ENCODE measurements around the gene TMEM109. TPM values are rescaled to one million over a fixed set of nuclear protein-coding genes. Genes with fewer than 3 reads are reported as not detected.

TMEM109 gene
- total RNA-seq, 4 donors from 2014 or later = 61.9 to 105 (median 96.0) TPM

DNA sequence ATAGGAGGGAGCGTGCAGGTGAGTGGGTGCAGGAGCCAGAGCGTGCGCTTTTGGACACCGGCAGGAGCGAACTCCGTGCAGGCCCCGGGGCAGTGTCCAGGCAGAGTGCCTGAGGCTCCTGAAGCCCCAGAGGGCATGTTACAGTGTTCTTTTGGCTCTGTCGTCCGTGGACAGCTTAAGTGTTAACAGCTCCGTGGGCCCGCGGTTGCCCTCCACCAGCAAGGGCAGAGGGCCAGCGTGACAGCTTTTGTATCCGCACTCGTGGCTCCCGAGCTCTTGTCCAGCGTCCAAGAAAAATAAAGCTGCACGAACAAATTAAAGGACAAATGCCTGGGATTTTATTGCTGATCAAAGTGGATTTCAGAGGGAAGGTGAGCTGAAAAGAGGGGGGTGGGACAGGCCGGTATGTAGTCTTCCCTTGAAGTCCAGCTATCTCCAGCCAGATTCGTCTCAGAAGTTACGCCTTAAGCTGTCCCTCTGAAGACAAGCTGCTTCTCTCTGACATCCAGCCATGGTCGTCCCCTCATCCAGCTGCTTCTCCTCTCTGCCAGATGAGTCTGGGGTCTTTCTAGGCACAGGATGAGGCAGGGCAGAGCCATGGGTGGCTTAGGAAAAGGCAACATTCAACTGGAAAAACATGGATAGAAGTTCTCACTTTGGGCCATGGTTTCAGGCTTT is 968 bp upstream of the TMEM109 start:
- Histone ChIP-seq H3K27ac (peak overlapping the region; percentile 73 to 93 (median 86)), H3K36me3 (no peaks in the 10 kb centered on the region), H3K9me3 (no peaks in the 10 kb centered on the region), H3K27me3 (no peaks in the 10 kb centered on the region), H3K4me1 (peaks cover 24 to 41% of the 10 kb centered on the region in 2 donors), H3K4me3 (replicated peaks in 1 of 3) (no peak overlapping the region)
- TF ChIP-seq POLR2A (IDR thresholded peaks at IDR 0.05) = no peak
- TF ChIP-seq, protein P1, sequence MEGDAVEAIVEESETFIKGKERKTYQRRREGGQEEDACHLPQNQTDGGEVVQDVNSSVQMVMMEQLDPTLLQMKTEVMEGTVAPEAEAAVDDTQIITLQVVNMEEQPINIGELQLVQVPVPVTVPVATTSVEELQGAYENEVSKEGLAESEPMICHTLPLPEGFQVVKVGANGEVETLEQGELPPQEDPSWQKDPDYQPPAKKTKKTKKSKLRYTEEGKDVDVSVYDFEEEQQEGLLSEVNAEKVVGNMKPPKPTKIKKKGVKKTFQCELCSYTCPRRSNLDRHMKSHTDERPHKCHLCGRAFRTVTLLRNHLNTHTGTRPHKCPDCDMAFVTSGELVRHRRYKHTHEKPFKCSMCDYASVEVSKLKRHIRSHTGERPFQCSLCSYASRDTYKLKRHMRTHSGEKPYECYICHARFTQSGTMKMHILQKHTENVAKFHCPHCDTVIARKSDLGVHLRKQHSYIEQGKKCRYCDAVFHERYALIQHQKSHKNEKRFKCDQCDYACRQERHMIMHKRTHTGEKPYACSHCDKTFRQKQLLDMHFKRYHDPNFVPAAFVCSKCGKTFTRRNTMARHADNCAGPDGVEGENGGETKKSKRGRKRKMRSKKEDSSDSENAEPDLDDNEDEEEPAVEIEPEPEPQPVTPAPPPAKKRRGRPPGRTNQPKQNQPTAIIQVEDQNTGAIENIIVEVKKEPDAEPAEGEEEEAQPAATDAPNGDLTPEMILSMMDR (IDR thresholded peaks at IDR 0.05) = no peak
- DNase-seq = peak; percentile 69 to 75
- WGBS, 2 donors = 32 to 35% methylated on average over 19 to 21 of the region's 22 CpGs
- intact Hi-C loops (cut with DNase I) = loop anchor here (10.0 kb wide), 1 partner anchor 252 kb away; the partner anchor contains the start of gene VPS37C

DNA sequence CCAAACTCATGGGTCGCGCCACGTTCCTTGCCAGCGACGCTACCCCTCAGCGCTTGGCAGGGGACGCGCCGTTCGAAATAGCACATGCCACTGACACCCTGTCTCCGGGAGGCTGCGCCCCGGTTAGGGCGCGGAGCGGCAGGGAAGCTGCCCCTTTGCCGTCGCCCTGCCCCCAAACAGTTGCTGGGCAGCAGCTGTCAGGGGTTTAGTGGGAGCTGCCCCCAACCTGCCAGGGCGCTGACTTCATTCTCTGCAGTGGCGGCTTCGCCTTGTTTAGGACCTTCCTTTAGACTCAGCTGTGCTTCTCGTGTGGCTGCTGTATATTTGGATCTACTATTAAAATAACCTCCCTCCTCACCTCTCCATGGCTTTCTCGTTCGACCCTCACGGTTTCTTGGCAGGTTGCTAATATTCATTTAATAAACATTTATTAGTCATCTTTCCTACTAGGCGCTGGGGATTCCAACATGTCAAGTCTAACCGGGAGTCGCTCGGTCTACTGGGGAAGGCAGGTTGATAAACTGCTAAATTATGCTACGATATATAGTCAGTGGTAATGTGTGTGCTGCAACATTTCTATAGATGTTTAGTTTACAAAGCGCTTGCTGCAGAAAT is 782 bp downstream of the TMEM109 start:
- peak; percentile 42 to 48 for DNase-seq
- 3 to 7% methylated on average over 13 of the region's 31 CpGs for WGBS, 2 donors

DNA sequence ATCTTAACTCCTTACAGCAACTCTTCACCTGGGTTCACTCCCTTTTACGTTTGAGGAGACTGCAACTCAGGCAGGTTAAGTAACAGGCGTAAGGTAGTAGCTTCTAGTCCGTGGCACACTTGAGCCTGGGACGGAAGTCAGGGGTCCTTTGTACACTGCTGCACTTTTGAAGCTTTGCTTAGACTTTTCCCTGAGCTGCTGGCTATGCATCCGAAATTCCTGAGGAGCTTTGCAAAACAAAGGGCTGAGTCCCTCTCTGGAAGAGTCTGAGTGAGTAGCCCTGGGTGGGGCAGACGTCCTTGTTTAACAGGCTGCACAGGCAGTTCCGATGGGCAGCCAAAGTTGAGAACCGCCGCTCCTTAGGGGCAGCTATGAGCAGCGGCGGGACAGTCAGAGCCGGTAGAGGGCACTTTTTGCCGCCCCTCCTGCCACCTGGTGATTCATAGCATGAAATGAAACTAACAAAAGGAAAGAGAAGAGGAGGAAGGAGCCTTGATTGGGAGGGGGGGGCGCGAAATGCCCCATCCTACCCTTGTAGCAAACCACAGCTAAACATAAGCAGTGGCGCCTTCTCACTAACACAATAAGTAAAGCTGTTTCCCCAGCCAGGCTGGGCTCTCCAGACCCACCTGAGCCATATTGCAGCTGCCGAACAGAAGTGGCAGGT is 1.4 kb downstream of the TMEM109 start:
- DNase-seq = peak; percentile 75 to 76
- WGBS, 2 donors = 7 to 9% methylated on average over 17 of the region's 17 CpGs
- TF ChIP-seq POLR2A (IDR thresholded peaks at IDR 0.05) = no peak
- TF ChIP-seq, protein P1 (IDR thresholded peaks at IDR 0.05) = peak in 3 of 6 experiments; percentile 15 to 34 (median 27)

More for the DNA sequence above, 782 bp downstream of the TMEM109 start:
- intact Hi-C loops (cut with DNase I) = loop anchor here (10.0 kb wide), 1 partner anchor 250 kb away; the partner anchor contains the start of gene VPS37C
- Histone ChIP-seq H3K9me3 (no peaks in the 10 kb centered on the region), H3K27me3 (no peaks in the 10 kb centered on the region), H3K27ac (peak overlapping the region in 2 of 3 donors; percentile 86 to 93), H3K4me1 (peaks cover 24 to 41% of the 10 kb centered on the region in 2 donors), H3K4me3 (replicated peaks in 1 of 3) (peak overlapping the region; percentile 11 to 82 (median 21)), H3K36me3 (peaks cover 0 to 2% of the 10 kb centered on the region in 2 donors)
- no peak for TF ChIP-seq POLR2A (IDR thresholded peaks at IDR 0.05)
- TF ChIP-seq, protein P1 (IDR thresholded peaks at IDR 0.05) = no peak

DNA sequence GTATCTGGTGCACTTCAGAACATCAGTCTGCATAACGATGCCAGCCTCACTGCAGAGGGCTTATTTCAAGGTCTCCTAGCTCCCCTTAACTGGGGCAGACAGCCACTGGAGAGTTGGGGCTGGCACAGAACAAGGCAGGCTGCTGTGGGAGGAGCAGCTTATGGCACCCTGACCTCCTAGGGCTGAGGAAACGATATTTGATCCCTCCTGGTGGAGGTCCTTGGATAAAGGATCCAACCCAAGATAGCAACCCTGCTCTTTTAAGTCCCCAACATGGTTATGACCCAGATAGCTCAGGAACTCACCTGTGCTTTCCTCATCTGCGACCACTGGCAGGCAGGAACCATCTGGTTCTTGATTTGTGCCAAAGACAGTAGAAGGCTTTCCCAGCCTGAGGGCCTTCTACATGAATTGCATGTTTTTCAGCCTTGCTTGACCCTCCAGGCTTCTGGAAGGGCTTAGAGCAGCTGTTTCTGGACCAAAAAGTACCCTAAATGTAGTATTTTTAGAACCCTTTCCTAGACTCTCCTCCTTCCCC is 2.8 kb downstream of the TMEM109 start:
- 76 to 80% methylated on average over 3 of the region's 3 CpGs for WGBS, 2 donors
- H3K9me3 ChIP-seq = no peaks in the 10 kb centered on the region
- H3K36me3 ChIP-seq = peaks cover 19 to 22% of the 10 kb centered on the region in 2 donors
- TF ChIP-seq, protein P1 (IDR thresholded peaks at IDR 0.05) = no peak
- TF ChIP-seq POLR2A (IDR thresholded peaks at IDR 0.05) = no peak
- H3K4me1 ChIP-seq = peaks cover 24 to 40% of the 10 kb centered on the region in 2 donors
- no peak overlapping the region for H3K4me3 ChIP-seq (replicated peaks in 1 of 3)
- H3K27me3 ChIP-seq = no peaks in the 10 kb centered on the region
- intact Hi-C loops (cut with DNase I) = loop anchor here (10.0 kb wide), 1 partner anchor 248 kb away; the partner anchor contains the start of gene VPS37C
- DNase-seq = no peak
- H3K27ac ChIP-seq = no peak overlapping the region

More for the DNA sequence above, 1.4 kb downstream of the TMEM109 start:
- H3K9me3 ChIP-seq = no peaks in the 10 kb centered on the region
- H3K27me3 ChIP-seq = no peaks in the 10 kb centered on the region
- intact Hi-C loops (cut with DNase I) = loop anchor here (10.0 kb wide), 1 partner anchor 249 kb away; the partner anchor contains the start of gene VPS37C
- peak overlapping the region in 1 of 3 donors; percentile 82 for H3K4me3 ChIP-seq (replicated peaks in 1 of 3)
- peak overlapping the region in 2 of 3 donors; percentile 67 to 70 for H3K27ac ChIP-seq
- peaks cover 24 to 41% of the 10 kb centered on the region in 2 donors for H3K4me1 ChIP-seq
- H3K36me3 ChIP-seq = peaks cover 6 to 9% of the 10 kb centered on the region in 2 donors

All from thyroid gland (tissue), 4 donors.